Measurements from ENCODE around the gene SUN5.

- TF ChIP-seq POLR2A (IDR thresholded peaks at IDR 0.05; ENCODE audit: low read length), result no peak
- TF ChIP-seq GATA1 (IDR thresholded peaks at IDR 0.05; ENCODE audit: low read depth, low read length), result no peak
Observed at GRCh38 chr20:32967961-32968457, 36.2 kb downstream of the SUN5 start.

All from erythroblast (primary cell).